ENCODE results near the gene KCNN3. TPM values are rescaled to one million over a fixed set of nuclear protein-coding genes. Genes with fewer than 3 reads are reported as not detected.
A peak's percentile ranks its signal among the peaks of the same experiment; 100 is the strongest.

The KCNN3 gene
- total RNA-seq, 4 donors from 2014 or later: 3.6 to 17.0 (median 12.4) TPM

GRCh38 chr1:154862907-154863306 lies 7.2 kb downstream of the KCNN3 start:
- no peak for TF ChIP-seq POLR2AphosphoS5 (IDR thresholded peaks at IDR 0.05)
- no peak for TF ChIP-seq EP300 (IDR thresholded peaks at IDR 0.05)
- TF ChIP-seq POLR2A (IDR thresholded peaks at IDR 0.05; ENCODE audit: low read depth): no peak
- TF ChIP-seq CTCF (IDR thresholded peaks at IDR 0.05): no peak
- Histone ChIP-seq H3K4me3 (no peak overlapping the region), H3K4me1 (peaks cover 12 to 21% (median 13%) of the 10 kb centered on the region in 4 donors), H3K9me3 (no peaks in the 10 kb centered on the region), H3K27ac (replicated peaks in 1 of 4) (peak overlapping the region in 1 of 4 donors; percentile 58), H3K27me3 (peaks cover 0 to 19% (median 0%) of the 10 kb centered on the region in 4 donors), H3K36me3 (no peaks in the 10 kb centered on the region)
- no peak for DNase-seq (ENCODE audit: extremely low spot score)
- intact Hi-C loops (cut with DNase I): no loop called here
- 72% methylated on average over 13 of the region's 13 CpGs for WGBS

- Histone ChIP-seq H3K27me3 (peaks cover 0 to 14% (median 0%) of the 10 kb centered on the region in 4 donors), H3K4me3 (no peak overlapping the region), H3K27ac (replicated peaks in 1 of 4) (peak overlapping the region in 1 of 4 donors; percentile 58), H3K9me3 (no peaks in the 10 kb centered on the region), H3K4me1 (peaks cover 0 to 8% (median under 1%) of the 10 kb centered on the region in 4 donors), H3K36me3 (no peaks in the 10 kb centered on the region)
- no peak for TF ChIP-seq CTCF (IDR thresholded peaks at IDR 0.05)
- no peak for TF ChIP-seq POLR2A (IDR thresholded peaks at IDR 0.05; ENCODE audit: low read depth)
- TF ChIP-seq POLR2AphosphoS5 (IDR thresholded peaks at IDR 0.05): no peak
- TF ChIP-seq EP300 (IDR thresholded peaks at IDR 0.05): no peak
- intact Hi-C loops (cut with DNase I): no loop called here
- WGBS: 85% methylated on average over 10 of the region's 12 CpGs
- no peak for DNase-seq (ENCODE audit: extremely low spot score)
These were observed 8.4 kb downstream of the KCNN3 start for GRCh38 chr1:154861607-154862094.

- TF ChIP-seq CTCF (IDR thresholded peaks at IDR 0.05): no peak
- no peak for TF ChIP-seq POLR2A (IDR thresholded peaks at IDR 0.05; ENCODE audit: low read depth)
- TF ChIP-seq EP300 (IDR thresholded peaks at IDR 0.05): no peak
- TF ChIP-seq POLR2AphosphoS5 (IDR thresholded peaks at IDR 0.05): no peak
- H3K9me3 ChIP-seq: no peaks in the 10 kb centered on the region
- peaks cover 0 to 15% (median 4%) of the 10 kb centered on the region in 4 donors for H3K4me1 ChIP-seq
- H3K27ac ChIP-seq (replicated peaks in 1 of 4): peak overlapping the region in 1 of 4 donors; percentile 27
- 80% methylated on average over 12 of the region's 12 CpGs for WGBS
- DNase-seq (ENCODE audit: extremely low spot score): no peak
- H3K27me3 ChIP-seq: peaks cover 0 to 14% (median 0%) of the 10 kb centered on the region in 4 donors
- H3K36me3 ChIP-seq: no peaks in the 10 kb centered on the region
- no peak overlapping the region for H3K4me3 ChIP-seq
- intact Hi-C loops (cut with DNase I): no loop called here
These were observed 9.8 kb downstream of the KCNN3 start for GRCh38 chr1:154860156-154860870.

- DNase-seq (ENCODE audit: extremely low spot score): no peak
- H3K36me3 ChIP-seq: no peaks in the 10 kb centered on the region
- intact Hi-C loops (cut with DNase I): no loop called here
- H3K4me1 ChIP-seq: peaks cover 0 to 15% (median 4%) of the 10 kb centered on the region in 4 donors
- TF ChIP-seq POLR2AphosphoS5 (IDR thresholded peaks at IDR 0.05): no peak
- TF ChIP-seq POLR2A (IDR thresholded peaks at IDR 0.05; ENCODE audit: low read depth): no peak
- no peak for TF ChIP-seq CTCF (IDR thresholded peaks at IDR 0.05)
- no peak for TF ChIP-seq EP300 (IDR thresholded peaks at IDR 0.05)
- peak overlapping the region in 1 of 4 donors; percentile 27 for H3K27ac ChIP-seq (replicated peaks in 1 of 4)
- WGBS: 84% methylated on average over 2 of the region's 2 CpGs
- H3K4me3 ChIP-seq: no peak overlapping the region
- H3K27me3 ChIP-seq: peaks cover 0 to 14% (median 0%) of the 10 kb centered on the region in 4 donors
- H3K9me3 ChIP-seq: no peaks in the 10 kb centered on the region
These were observed 10.3 kb downstream of the KCNN3 start for GRCh38 chr1:154859786-154860155.

Data from esophagus muscularis mucosa (tissue), 4 donors.